ENCODE results near the gene AOAH. TPM values are rescaled to one million over a fixed set of nuclear protein-coding genes. Genes with fewer than 3 reads are reported as not detected.

Gene AOAH
- total RNA-seq, 1 experiment from 2014 or later = 0.39 TPM

DNA sequence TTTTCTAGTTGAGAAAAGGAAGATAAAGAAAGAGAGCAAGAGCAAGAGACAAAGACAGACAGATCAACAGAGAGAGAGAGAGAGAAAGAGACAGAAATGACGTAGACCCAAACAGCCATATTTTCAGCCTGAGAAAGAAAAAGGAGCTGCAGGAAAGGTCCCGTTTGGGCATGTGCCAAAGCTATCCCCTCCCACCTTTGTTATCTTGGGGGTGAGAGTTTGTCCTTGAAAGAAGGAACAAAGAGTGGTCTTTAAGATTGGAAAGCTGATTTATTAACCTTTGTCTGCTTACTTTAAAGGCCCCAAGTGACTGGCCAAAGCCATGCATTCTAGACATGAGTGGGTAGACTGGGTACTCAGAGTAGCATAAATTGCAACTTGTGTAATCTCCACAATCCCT lies 98.2 kb downstream of the AOAH start:
- H3K79me1 ChIP-seq (ENCODE audit: insufficient read depth, low read depth, low read length, poor library complexity, severe bottlenecking) = no peaks in the 10 kb centered on the region
- H3K4me3 Mint-ChIP-seq = no peak overlapping the region
- no CpG with 5 or more reads among the region's 2 CpGs for WGBS (ENCODE audit: extremely low coverage, insufficient read length, low lambda C conversion rate)

More for the DNA sequence above, 98.2 kb downstream of the AOAH start:
- H3K56ac ChIP-seq (ENCODE audit: insufficient read length, low read depth, low read length) = no peak overlapping the region
- no peak overlapping the region for H3K4ac ChIP-seq (ENCODE audit: low read depth, low read length)
- no peaks in the 10 kb centered on the region for H3K4me1 ChIP-seq (ENCODE audit: insufficient read depth, low read length)
- no peak overlapping the region for H2BK20ac ChIP-seq (ENCODE audit: low read depth, low read length, poor library complexity, severe bottlenecking)
- Mint-ChIP-seq H3K9me3 (no peaks in the 10 kb centered on the region), H3K27me3 (ENCODE audit: low read depth) (no peaks in the 10 kb centered on the region), H3K27ac (no peak overlapping the region), H3K4me1 (no peaks in the 10 kb centered on the region), H3K36me3 (ENCODE audit: insufficient read depth in 1 of 3, low read depth in 3 of 3) (no peaks in the 10 kb centered on the region)
- no peak overlapping the region for H2BK12ac ChIP-seq (ENCODE audit: insufficient read length, low read depth, low read length)
- no peak for DNase-seq
- no peak overlapping the region for H3K27ac ChIP-seq (ENCODE audit: insufficient read length, low read depth, low read length)
- no peak overlapping the region for H2BK120ac ChIP-seq (ENCODE audit: low read depth, low read length, poor library complexity, severe bottlenecking)
- H2BK5ac ChIP-seq (ENCODE audit: insufficient read length, low read length) = no peak overlapping the region
- H3K9ac ChIP-seq (ENCODE audit: extremely low read depth, insufficient read length, low read length) = no peak overlapping the region
- no peak overlapping the region for H2AK5ac ChIP-seq (ENCODE audit: insufficient read length, low read length)
- no peaks in the 10 kb centered on the region for H3K9me3 ChIP-seq (ENCODE audit: control insufficient read depth, low read depth, low read length)
- H3K23ac ChIP-seq (ENCODE audit: insufficient read length, low read depth, low read length) = no peak overlapping the region
- no peaks in the 10 kb centered on the region for H3K27me3 ChIP-seq (ENCODE audit: insufficient read depth, low read length)
- H2BK15ac ChIP-seq (ENCODE audit: low read depth, low read length) = no peak overlapping the region
- no peak overlapping the region for H4K91ac ChIP-seq (ENCODE audit: insufficient read length, low read depth, low read length)
- H3K14ac ChIP-seq (ENCODE audit: insufficient read depth, low read length) = no peak overlapping the region
- H2AFZ ChIP-seq (ENCODE audit: low read length) = no peak overlapping the region
- H4K8ac ChIP-seq (replicated peaks; ENCODE audit: insufficient read length, low read depth, low read length) = no peak overlapping the region
- no peak overlapping the region for H3K4me2 ChIP-seq (ENCODE audit: insufficient read depth, insufficient read length, low read length)
- TF ChIP-seq CTCF (conservative IDR thresholded peaks at IDR 0.05) = no peak
- no peaks in the 10 kb centered on the region for H4K20me1 ChIP-seq (ENCODE audit: control insufficient read depth, insufficient read depth, insufficient read length)
- H4K5ac ChIP-seq (ENCODE audit: insufficient read length, low read depth, low read length) = no peak overlapping the region
- H3K79me2 ChIP-seq (ENCODE audit: insufficient read depth, low read length) = no peaks in the 10 kb centered on the region
- no peak overlapping the region for H3K18ac ChIP-seq (ENCODE audit: insufficient read length, low read depth, low read length)
- H3K23me2 ChIP-seq (ENCODE audit: insufficient read length, low read depth, low read length, poor library complexity, severe bottlenecking) = no peaks in the 10 kb centered on the region
- H3T11ph ChIP-seq (ENCODE audit: low read length) = no peak overlapping the region

Measured in H9 (cell line).